WTC11 (cell line): ENCODE data around the gene SPATA13. TPM values are rescaled to one million over a fixed set of nuclear protein-coding genes. Genes with fewer than 3 reads are reported as not detected.
A peak's percentile ranks its signal among the peaks of the same experiment; 100 is the strongest.

Experiments
- ATAC-seq: fragments of 200-7000 bp; cut with Tn5 transposase; 2 replicates; pipeline ENCODE4 v1.10.0; 2021; ENCODE audit warnings: mild to moderate bottlenecking, moderate library complexity
- CTCF ChIA-PET: fragments of 300-600 bp; sonication (Branson Sonifier 250); formaldehyde crosslinking; loops from one replicate; lab custom pipeline; 2021; ENCODE audit warnings: antibody characterized with exemption; lab: Charles Lee
- POLR2A ChIA-PET: fragments of 350-600 bp; sonication (Branson Sonifier 250); formaldehyde crosslinking; loops from one replicate; lab custom pipeline; 2021; ENCODE audit warnings: antibody characterized with exemption; lab: Charles Lee
- DNase-seq: peaks from one replicate; pipeline ENCODE4 v3.0.0; 2021; ENCODE audit warnings: low spot score
- H3K27ac Mint-ChIP-seq: 2 replicates; pipeline ENCODE4 v1.8.0; 2021; ENCODE audit warnings: mixed read lengths
- H3K27me3 Mint-ChIP-seq: 2 replicates; pipeline ENCODE4 v1.8.0; 2021; ENCODE audit warnings: low read depth, mild to moderate bottlenecking, moderate library complexity, mixed read lengths
- H3K36me3 Mint-ChIP-seq: 2 replicates; pipeline ENCODE4 v1.8.0; 2021; ENCODE audit warnings: mixed read lengths
- H3K4me1 Mint-ChIP-seq: 2 replicates; pipeline ENCODE4 v1.8.0; 2022; ENCODE audit warnings: mixed read lengths
- H3K4me3 Mint-ChIP-seq: 2 replicates; pipeline ENCODE4 v1.8.0; 2021; ENCODE audit warnings: mild to moderate bottlenecking, moderate library complexity, mixed read lengths
- H3K9me3 Mint-ChIP-seq: 2 replicates; pipeline ENCODE4 v1.8.0; 2021; ENCODE audit warnings: mixed read lengths
- ESRRA ChIP-seq: sonication (generic); formaldehyde crosslinking; IDR thresholded peaks from 2 replicates; pipeline ENCODE4 v1.8.1; 2022; ENCODE audit warnings: mild to moderate bottlenecking, missing genetic modification reagents, borderline replicate concordance
- ETV6 ChIP-seq: sonication (generic); formaldehyde crosslinking; IDR thresholded peaks from 2 replicates; pipeline ENCODE4 v1.8.1; 2022; ENCODE audit warnings: mild to moderate bottlenecking, missing genetic modification reagents
- FOXP1 ChIP-seq: sonication (generic); formaldehyde crosslinking; IDR thresholded peaks from 2 replicates; pipeline ENCODE4 v1.8.0; 2022; ENCODE audit warnings: missing genetic modification reagents, mild to moderate bottlenecking, moderate library complexity, borderline replicate concordance
- GTF2I ChIP-seq: fragments of 250-450 bp; sonication (Bioruptor Pico); conservative IDR thresholded peaks from 2 replicates; pipeline ENCODE4 v1.4.0; 2021; ENCODE audit warnings: mild to moderate bottlenecking
- JUN ChIP-seq: sonication (generic); formaldehyde crosslinking; IDR thresholded peaks from 2 replicates; pipeline ENCODE4 v1.8.0; 2023; ENCODE audit warnings: mild to moderate bottlenecking, missing genetic modification reagents
- KAT7 ChIP-seq: sonication (generic); formaldehyde crosslinking; IDR thresholded peaks from 2 replicates; pipeline ENCODE4 v1.8.1; 2023; ENCODE audit warnings: missing genetic modification reagents, mild to moderate bottlenecking, borderline replicate concordance
- MYBL2 ChIP-seq: sonication (generic); formaldehyde crosslinking; IDR thresholded peaks from 2 replicates; pipeline ENCODE4 v1.8.1; 2023; ENCODE audit warnings: mild to moderate bottlenecking, moderate library complexity, missing genetic modification reagents
- SMAD3 ChIP-seq: sonication (generic); formaldehyde crosslinking; IDR thresholded peaks from 2 replicates; pipeline ENCODE4 v1.8.0; 2022; ENCODE audit warnings: missing genetic modification reagents, mild to moderate bottlenecking, borderline replicate concordance
- TCF7 ChIP-seq: sonication (generic); formaldehyde crosslinking; IDR thresholded peaks from 2 replicates; pipeline ENCODE4 v1.8.0; 2022; ENCODE audit warnings: mild to moderate bottlenecking, low read depth, missing genetic modification reagents, moderate library complexity
- TEAD1 ChIP-seq: sonication (generic); formaldehyde crosslinking; IDR thresholded peaks from 2 replicates; pipeline ENCODE4 v1.8.0; 2022; ENCODE audit warnings: mild to moderate bottlenecking, missing genetic modification reagents
- TP53 ChIP-seq: sonication (generic); formaldehyde crosslinking; IDR thresholded peaks from 2 replicates; pipeline ENCODE4 v1.8.1; 2023; ENCODE audit warnings: mild to moderate bottlenecking, missing genetic modification reagents
- ZNF121 ChIP-seq: sonication (generic); formaldehyde crosslinking; IDR thresholded peaks from 2 replicates; pipeline ENCODE4 v1.8.0; 2023; ENCODE audit warnings: missing genetic modification reagents
- total RNA-seq: library from RNA; stranded (reverse); gene quantifications from 3 replicates; pipeline ENCODE4 v1.2.3, GENCODE V29; 2021
- TF ChIP-seq, protein P1 (sequence below): sonication (generic); formaldehyde crosslinking; IDR thresholded peaks from 2 replicates; pipeline ENCODE4 v1.8.0; 2022; ENCODE audit warnings: mild to moderate bottlenecking, missing genetic modification reagents
- TF ChIP-seq, protein P2 (sequence below): sonication (generic); formaldehyde crosslinking; IDR thresholded peaks from 2 replicates; pipeline ENCODE4 v1.8.0; 2023; ENCODE audit warnings: mild to moderate bottlenecking, missing genetic modification reagents
- TF ChIP-seq, protein P3 (sequence below): sonication (generic); formaldehyde crosslinking; IDR thresholded peaks from 2 replicates; pipeline ENCODE4 v1.8.1; 2023; ENCODE audit warnings: mild to moderate bottlenecking, moderate library complexity, missing genetic modification reagents

The SPATA13 gene
- total RNA-seq, 1 experiment from 2014 or later: 29.0 TPM

DNA sequence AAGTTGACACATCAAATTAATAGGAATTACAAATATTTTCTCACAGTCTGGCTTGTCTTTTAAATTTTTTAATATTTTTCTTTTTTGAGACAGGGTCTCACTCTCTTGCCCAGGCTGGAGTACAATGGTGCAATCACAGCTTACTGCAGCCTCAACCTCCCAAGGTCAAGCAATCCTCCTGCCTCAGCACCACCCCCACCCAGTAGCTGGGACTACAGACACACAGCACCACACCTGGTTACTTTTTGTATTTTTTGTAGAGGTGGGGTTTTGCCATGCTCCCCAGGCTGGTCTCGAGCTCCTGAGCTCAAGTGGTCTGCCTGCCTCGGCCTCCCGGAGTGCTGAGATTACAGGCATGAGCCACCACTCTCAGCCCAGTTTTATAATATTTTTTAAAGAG lies 72.0 kb downstream of the SPATA13 start:
- Mint-ChIP-seq H3K4me3 (no peak overlapping the region), H3K9me3 (no peaks in the 10 kb centered on the region), H3K4me1 (peaks cover 36% of the 10 kb centered on the region), H3K27me3 (no peaks in the 10 kb centered on the region), H3K27ac (no peak overlapping the region), H3K36me3 (no peaks in the 10 kb centered on the region)
- POLR2A ChIA-PET: no interaction called here
- ATAC-seq (peak; percentile 80), DNase-seq (peak; percentile 23)
- TF ChIP-seq GTF2I (CRISPR knock-in tag) (peak; percentile 64; the same call in 1 of the 2 replicates), ZNF121 (CRISPR knock-in tag) (peak; percentile 94)
- TF ChIP-seq, protein P1, sequence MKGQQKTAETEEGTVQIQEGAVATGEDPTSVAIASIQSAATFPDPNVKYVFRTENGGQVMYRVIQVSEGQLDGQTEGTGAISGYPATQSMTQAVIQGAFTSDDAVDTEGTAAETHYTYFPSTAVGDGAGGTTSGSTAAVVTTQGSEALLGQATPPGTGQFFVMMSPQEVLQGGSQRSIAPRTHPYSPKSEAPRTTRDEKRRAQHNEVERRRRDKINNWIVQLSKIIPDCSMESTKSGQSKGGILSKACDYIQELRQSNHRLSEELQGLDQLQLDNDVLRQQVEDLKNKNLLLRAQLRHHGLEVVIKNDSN (CRISPR knock-in tag): no peak
- CTCF ChIA-PET: interaction anchor here (0.6 to 3.3 kb wide), 6 partner anchors 12 to 272 kb away, joined by 3 to 12 read pairs (median 4); no protein-coding TSS in a partner anchor

DNA sequence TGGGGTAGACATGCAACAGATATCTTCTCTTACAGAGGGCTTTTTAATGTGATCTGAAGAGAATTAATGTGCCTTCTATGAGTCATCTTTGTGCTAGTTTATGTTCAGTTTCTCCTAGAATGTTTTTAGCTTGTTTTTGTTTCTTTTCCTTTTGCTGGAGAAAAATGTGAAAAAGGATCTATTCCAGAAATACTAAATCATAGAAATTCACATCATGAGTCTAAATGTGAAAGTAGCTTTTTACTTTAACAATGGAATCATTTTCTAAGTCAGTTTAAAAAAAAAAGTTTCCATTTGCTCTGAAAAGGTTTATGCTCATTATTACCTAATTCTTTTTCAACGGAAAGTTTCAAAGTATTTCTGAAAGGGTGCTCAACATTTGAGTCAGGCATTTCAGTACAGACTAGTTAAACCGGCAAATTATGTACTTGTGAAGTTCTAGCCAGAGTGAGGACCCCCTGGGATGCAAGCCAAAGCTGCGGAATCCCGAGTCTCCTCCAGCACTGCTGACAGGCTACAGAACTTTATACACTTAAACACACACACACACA lies 72.9 kb downstream of the SPATA13 start:
- TF ChIP-seq TP53 (CRISPR knock-in tag): no peak
- no peak for TF ChIP-seq ESRRA (CRISPR knock-in tag)
- TF ChIP-seq, protein P2, sequence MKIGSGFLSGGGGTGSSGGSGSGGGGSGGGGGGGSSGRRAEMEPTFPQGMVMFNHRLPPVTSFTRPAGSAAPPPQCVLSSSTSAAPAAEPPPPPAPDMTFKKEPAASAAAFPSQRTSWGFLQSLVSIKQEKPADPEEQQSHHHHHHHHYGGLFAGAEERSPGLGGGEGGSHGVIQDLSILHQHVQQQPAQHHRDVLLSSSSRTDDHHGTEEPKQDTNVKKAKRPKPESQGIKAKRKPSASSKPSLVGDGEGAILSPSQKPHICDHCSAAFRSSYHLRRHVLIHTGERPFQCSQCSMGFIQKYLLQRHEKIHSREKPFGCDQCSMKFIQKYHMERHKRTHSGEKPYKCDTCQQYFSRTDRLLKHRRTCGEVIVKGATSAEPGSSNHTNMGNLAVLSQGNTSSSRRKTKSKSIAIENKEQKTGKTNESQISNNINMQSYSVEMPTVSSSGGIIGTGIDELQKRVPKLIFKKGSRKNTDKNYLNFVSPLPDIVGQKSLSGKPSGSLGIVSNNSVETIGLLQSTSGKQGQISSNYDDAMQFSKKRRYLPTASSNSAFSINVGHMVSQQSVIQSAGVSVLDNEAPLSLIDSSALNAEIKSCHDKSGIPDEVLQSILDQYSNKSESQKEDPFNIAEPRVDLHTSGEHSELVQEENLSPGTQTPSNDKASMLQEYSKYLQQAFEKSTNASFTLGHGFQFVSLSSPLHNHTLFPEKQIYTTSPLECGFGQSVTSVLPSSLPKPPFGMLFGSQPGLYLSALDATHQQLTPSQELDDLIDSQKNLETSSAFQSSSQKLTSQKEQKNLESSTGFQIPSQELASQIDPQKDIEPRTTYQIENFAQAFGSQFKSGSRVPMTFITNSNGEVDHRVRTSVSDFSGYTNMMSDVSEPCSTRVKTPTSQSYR (CRISPR knock-in tag): no peak
- no peak for TF ChIP-seq ETV6 (CRISPR knock-in tag)
- TF ChIP-seq SMAD3: no peak
- no peak overlapping the region for H3K4me3 Mint-ChIP-seq
- no peak overlapping the region; the same call in 1 of the 2 replicates for H3K27ac Mint-ChIP-seq
- H3K36me3 Mint-ChIP-seq: no peaks in the 10 kb centered on the region
- H3K4me1 Mint-ChIP-seq: peaks cover 35% of the 10 kb centered on the region
- H3K27me3 Mint-ChIP-seq: no peaks in the 10 kb centered on the region
- ATAC-seq (peak; percentile 23; the same call in 1 of the 2 replicates), DNase-seq (peak; percentile 31)
- POLR2A ChIA-PET: no interaction called here
- H3K9me3 Mint-ChIP-seq: no peaks in the 10 kb centered on the region
- CTCF ChIA-PET: interaction anchor here (0.8 to 3.3 kb wide), 3 partner anchors 8 to 273 kb away, joined by 3 to 12 read pairs (median 3); no protein-coding TSS in a partner anchor

DNA sequence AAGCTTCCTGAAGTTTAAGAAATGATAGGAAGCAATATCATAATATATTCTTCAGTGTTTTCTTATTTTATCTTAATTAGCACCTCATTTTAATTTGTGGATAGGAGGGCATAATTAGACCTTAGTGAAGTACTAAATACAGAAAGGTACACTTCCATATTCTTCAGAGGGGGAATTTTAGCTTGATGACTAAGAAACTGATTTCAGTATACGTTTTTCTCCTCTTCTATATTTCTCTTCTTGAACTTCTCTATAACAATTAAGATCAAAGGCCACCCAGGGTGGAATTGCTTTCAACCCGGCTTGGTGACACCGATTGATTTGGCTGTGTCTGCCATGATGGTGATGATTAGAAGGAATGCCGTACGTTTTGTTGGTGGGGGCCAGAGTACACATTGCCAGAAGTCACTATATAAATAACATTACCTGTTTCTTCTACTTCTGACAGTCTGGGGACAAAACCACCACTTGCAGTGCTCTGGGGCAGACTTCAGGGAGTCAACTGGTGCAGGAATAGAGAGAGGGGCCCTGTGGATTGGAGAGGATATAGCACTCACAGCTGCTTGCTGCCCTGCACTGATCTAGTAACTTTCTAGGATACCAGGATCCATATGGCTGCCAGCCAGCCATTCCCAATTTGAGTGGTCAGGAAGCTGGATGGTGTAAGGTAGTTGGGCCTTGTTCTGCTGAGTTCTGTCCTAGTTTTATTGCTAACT lies 73.8 kb downstream of the SPATA13 start:
- H3K9me3 Mint-ChIP-seq: no peaks in the 10 kb centered on the region
- H3K27ac Mint-ChIP-seq: no peak overlapping the region
- no peak for TF ChIP-seq KAT7 (CRISPR knock-in tag)
- no peak for TF ChIP-seq JUN
- TF ChIP-seq TEAD1: no peak
- TF ChIP-seq TCF7 (CRISPR knock-in tag): no peak
- TF ChIP-seq, all 79 proteins: peak for 0
- Mint-ChIP-seq H3K36me3 (no peaks in the 10 kb centered on the region), H3K4me3 (no peak overlapping the region), H3K4me1 (peaks cover 35% of the 10 kb centered on the region), H3K27me3 (no peaks in the 10 kb centered on the region)
- ChIA-PET POLR2A (interaction anchor here (0.6 kb wide), 1 partner anchor 353 kb away, joined by 5 read pairs; no protein-coding TSS in a partner anchor), CTCF (interaction anchor here (0.8 kb wide), 1 partner anchor 9 kb away, joined by 3 read pairs; no protein-coding TSS in a partner anchor)
- ATAC-seq (no peak), DNase-seq (no peak)

DNA sequence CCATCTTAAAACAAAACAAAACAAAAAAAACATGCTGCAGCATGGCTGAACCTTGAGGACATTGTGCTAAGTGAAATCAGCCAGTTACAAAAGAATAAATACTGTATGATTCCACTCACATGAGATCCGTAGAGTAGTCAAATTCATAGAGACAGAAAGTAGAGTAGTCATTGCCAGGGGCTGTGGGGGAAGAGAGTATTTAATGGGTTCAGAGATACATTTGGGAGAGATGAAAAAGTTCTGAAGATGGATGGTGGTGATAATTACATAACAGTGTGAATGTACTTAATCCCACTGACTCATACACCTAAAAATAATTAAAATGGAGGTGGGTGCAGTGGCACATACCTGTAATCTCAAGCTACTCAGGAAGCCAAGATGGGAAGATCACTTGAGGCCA lies 76.8 kb downstream of the SPATA13 start:
- H3K36me3 Mint-ChIP-seq: no peaks in the 10 kb centered on the region
- H3K9me3 Mint-ChIP-seq: no peaks in the 10 kb centered on the region
- ATAC-seq (no peak), DNase-seq (no peak)
- no peaks in the 10 kb centered on the region for H3K27me3 Mint-ChIP-seq
- no peak overlapping the region for H3K27ac Mint-ChIP-seq
- TF ChIP-seq, protein P3, sequence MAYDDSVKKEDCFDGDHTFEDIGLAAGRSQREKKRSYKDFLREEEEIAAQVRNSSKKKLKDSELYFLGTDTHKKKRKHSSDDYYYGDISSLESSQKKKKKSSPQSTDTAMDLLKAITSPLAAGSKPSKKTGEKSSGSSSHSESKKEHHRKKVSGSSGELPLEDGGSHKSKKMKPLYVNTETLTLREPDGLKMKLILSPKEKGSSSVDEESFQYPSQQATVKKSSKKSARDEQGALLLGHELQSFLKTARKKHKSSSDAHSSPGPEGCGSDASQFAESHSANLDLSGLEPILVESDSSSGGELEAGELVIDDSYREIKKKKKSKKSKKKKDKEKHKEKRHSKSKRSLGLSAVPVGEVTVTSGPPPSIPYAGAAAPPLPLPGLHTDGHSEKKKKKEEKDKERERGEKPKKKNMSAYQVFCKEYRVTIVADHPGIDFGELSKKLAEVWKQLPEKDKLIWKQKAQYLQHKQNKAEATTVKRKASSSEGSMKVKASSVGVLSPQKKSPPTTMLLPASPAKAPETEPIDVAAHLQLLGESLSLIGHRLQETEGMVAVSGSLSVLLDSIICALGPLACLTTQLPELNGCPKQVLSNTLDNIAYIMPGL: no peak
- no peak for TF ChIP-seq FOXP1 (CRISPR knock-in tag)
- no peak for TF ChIP-seq MYBL2 (CRISPR knock-in tag)
- CTCF ChIA-PET: no interaction called here
- POLR2A ChIA-PET: no interaction called here
- no peak overlapping the region for H3K4me3 Mint-ChIP-seq
- peaks cover 40% of the 10 kb centered on the region for H3K4me1 Mint-ChIP-seq
